Endothelial cell of umbilical vein (primary cell): ENCODE data around the gene MAPT. TPM values are rescaled to one million over a fixed set of nuclear protein-coding genes. Genes with fewer than 3 reads are reported as not detected.

Experiments
- BruUV-seq: library from RNA; stranded (reverse); fragments of 400-500 nt; replicated peaks from 2 replicates; lab custom pipeline; 2021; lab: Mats Ljungman, UMichigan
- CTCF ChIA-PET: fragments of 300-600, 350-600 bp; sonication (Branson Sonifier 250); formaldehyde crosslinking; loops from one replicate; lab custom pipeline; 2021; ENCODE audit warnings: antibody characterized with exemption, inconsistent platforms; lab: Charles Lee
- POLR2A ChIA-PET: fragments of 300-600, 350-600 bp; sonication (Branson Sonifier 250); formaldehyde crosslinking; loops from one replicate; lab custom pipeline; 2021; ENCODE audit warnings: antibody characterized with exemption, inconsistent platforms; lab: Charles Lee
- DNase-seq: peaks from one replicate; pipeline ENCODE4 v3.0.0-alpha.2; 2011; ENCODE audit warnings: low read depth, low spot score
- FAIRE-seq: peaks from 2 replicates; lab custom pipeline; 2011; peaks lifted over from hg19 to GRCh38; lab: Jason Lieb, UNC
- H2AFZ ChIP-seq: 2 replicates; pipeline ENCODE4 v1.6.0; 2012; ENCODE audit warnings: low read depth, low read length, control low read depth, inconsistent platforms
- H3K27ac ChIP-seq: 2 replicates; pipeline ENCODE4 v1.5.1; 2011; ENCODE audit warnings: low read depth, mild to moderate bottlenecking, control low read depth, low read length, moderate library complexity; ENCODE audit not compliant: insufficient read depth
- H3K27me3 ChIP-seq, 2 experiments: 2 replicates each; pipeline versions ENCODE4 v1.6.0 to v1.6.1; 2011; ENCODE audit warnings: low read length in 2 of 2, mixed read lengths in 1 of 2; ENCODE audit not compliant: control insufficient read depth in 2 of 2, insufficient read depth in 2 of 2
- H3K36me3 ChIP-seq, 2 experiments: 2 replicates in 1 of 2; 3 replicates in 1 of 2; pipeline ENCODE4 v1.5.1; 2011; ENCODE audit warnings: low read length in 2 of 2, mild to moderate bottlenecking in 1 of 2, moderate library complexity in 1 of 2; ENCODE audit not compliant: control insufficient read depth in 2 of 2, insufficient read depth in 2 of 2; ENCODE audit errors: extremely low read depth in 1 of 2
- H3K4me1 ChIP-seq: 3 replicates; pipeline ENCODE4 v1.5.1; 2011; ENCODE audit warnings: mild to moderate bottlenecking, low read length; ENCODE audit not compliant: control insufficient read depth, insufficient read depth; ENCODE audit errors: extremely low read depth
- H3K4me2 ChIP-seq: 2 replicates; pipeline ENCODE4 v1.6.1; 2011; ENCODE audit warnings: low read length, control low read depth, mixed read lengths; ENCODE audit not compliant: insufficient read depth
- H3K4me3 ChIP-seq, 3 experiments: fragments of 200-600 bp in 1 of 3; sonication (generic), shearing (Covaris generic) in 1 of 3; replicated peaks in 1 of 3; 2 replicates each; pipeline ENCODE4 v1.5.1; 2011 to 2016; ENCODE audit warnings: control low read depth in 3 of 3, low read length in 3 of 3, mild to moderate bottlenecking in 2 of 3, inconsistent platforms in 1 of 3, low read depth in 1 of 3, moderate library complexity in 1 of 3; ENCODE audit not compliant: insufficient read depth in 1 of 3
- H3K79me2 ChIP-seq: 2 replicates; pipeline ENCODE4 v1.6.0; 2012; ENCODE audit warnings: low read length, inconsistent platforms; ENCODE audit not compliant: control insufficient read depth, insufficient read depth
- H3K9ac ChIP-seq: replicated peaks from 2 replicates; pipeline ENCODE3; 2011; ENCODE audit warnings: low read length, control low read depth; ENCODE audit not compliant: insufficient read depth; ENCODE audit errors: extremely low read depth
- H3K9me1 ChIP-seq: replicated peaks from 3 replicates; pipeline ENCODE4 v1.6.0; 2011; ENCODE audit warnings: mild to moderate bottlenecking, low read length; ENCODE audit not compliant: control insufficient read depth, insufficient read depth; ENCODE audit errors: extremely low read depth
- H3K9me3 ChIP-seq: replicated peaks from 2 replicates; pipeline ENCODE4 v1.5.1; 2012; ENCODE audit warnings: low read length, inconsistent platforms; ENCODE audit not compliant: control insufficient read depth, insufficient read depth
- H4K20me1 ChIP-seq: replicated peaks from 2 replicates; pipeline ENCODE3; 2011; ENCODE audit warnings: mild to moderate bottlenecking, low read length; ENCODE audit not compliant: control insufficient read depth, insufficient read depth; ENCODE audit errors: extremely low read depth
- CTCF ChIP-seq, 2 donors: IDR thresholded peaks; 1 replicate in 1 of 2; 2 replicates in 1 of 2; pipeline ENCODE4 v1.5.1; 2011; ENCODE audit warnings: low read length in 2 of 2, mild to moderate bottlenecking in 2 of 2, moderate library complexity in 2 of 2, control low read depth in 1 of 2, inconsistent platforms in 1 of 2, low read depth in 1 of 2; ENCODE audit not compliant: insufficient read depth in 1 of 2; ENCODE audit errors: extremely low read depth in 1 of 2
- EZH2 ChIP-seq: IDR thresholded peaks from 2 replicates; pipeline ENCODE4 v1.6.1; 2012; ENCODE audit warnings: borderline replicate concordance, low read depth, mild to moderate bottlenecking, moderate library complexity, low read length, inconsistent platforms; ENCODE audit not compliant: severe bottlenecking
- FOS ChIP-seq: IDR thresholded peaks from 2 replicates; pipeline ENCODE4 v1.6.1; 2011; ENCODE audit warnings: mild to moderate bottlenecking, low read length, moderate library complexity, borderline replicate concordance; ENCODE audit not compliant: insufficient read depth
- GATA2 ChIP-seq: IDR thresholded peaks from 2 replicates; pipeline ENCODE4 v1.7.0; 2011; ENCODE audit warnings: low read depth, mild to moderate bottlenecking, moderate library complexity, mixed read lengths, low read length; ENCODE audit not compliant: insufficient read length, insufficient read depth
- JUN ChIP-seq: IDR thresholded peaks from 2 replicates; pipeline ENCODE4 v1.6.1; 2011; ENCODE audit warnings: borderline replicate concordance, low read depth; ENCODE audit not compliant: insufficient read length, insufficient read depth
- MAX ChIP-seq: IDR thresholded peaks from 2 replicates; pipeline ENCODE4 v1.6.1; 2011; ENCODE audit not compliant: insufficient read depth, insufficient read length
- MYC ChIP-seq: IDR thresholded peaks from one replicate; pipeline ENCODE4 v1.6.1; 2011; ENCODE audit warnings: mild to moderate bottlenecking, low read depth, low read length
- POLR2A ChIP-seq: IDR thresholded peaks from 2 replicates; pipeline ENCODE4 v1.6.1; 2012; ENCODE audit warnings: low read depth, mild to moderate bottlenecking, control low read depth, low read length
- POLR2AphosphoS5 ChIP-seq: IDR thresholded peaks from 2 replicates; pipeline ENCODE4 v1.6.1; 2012; ENCODE audit warnings: low read depth, mild to moderate bottlenecking, control low read depth, low read length, moderate library complexity; ENCODE audit not compliant: insufficient read depth
- dilution Hi-C: fragments of 300-500 bp; cut with MboI; formaldehyde crosslinking; loops from one replicate; pipeline ENCODE4 v1.15.0; 2019; ENCODE audit warnings: low sequenced_read_pairs; ENCODE audit not compliant: extremely low pct_ligation_motif_present
- intact Hi-C: fragments of 100-400 bp; cut with micrococcal nuclease; formaldehyde crosslinking; loops from one replicate; pipeline ENCODE4 v1.10.0; 2022
- polyA plus RNA-seq, 4 experiments: library from polyadenylated mRNA; depleted of rRNA in 3 of 4; stranded (reverse) in 3 of 4; unstranded in 1 of 4; fragments of >200 nt; gene quantifications; 2 replicates each; pipeline versions ENCODE4 v1.2.1 to v1.2.3, GENCODE V29; 2011 to 2012; ENCODE audit warnings: missing spikeins in 1 of 4
- total RNA-seq: library from RNA; stranded (reverse); gene quantifications from 2 replicates; pipeline ENCODE4 v1.2.3, GENCODE V29; 2021

Gene MAPT
- total and polyA plus RNA-seq, 2 donors (not counting 3 experiments of a cell fraction or from before 2014, with no cell fraction given), result 0.04 to 0.51 TPM

GRCh38 chr17:46059486-46059885 lies 165.1 kb downstream of the MAPT start:
- CTCF ChIA-PET, result interaction anchor here (1.0 to 4.9 kb wide), 6 partner anchors 15 to 151 kb away, joined by 3 to 98 read pairs (median 6); partner anchors contain the start of gene KANSL1
- POLR2A ChIA-PET, result no interaction called here

More at GRCh38 chr17:46059486-46059885, 165.1 kb downstream of the MAPT start:
- Histone ChIP-seq H3K79me2 (peaks cover 14% of the 10 kb centered on the region), H3K27ac (no peak overlapping the region), H3K9me3 (no peaks in the 10 kb centered on the region), H3K9me1 (no peaks in the 10 kb centered on the region), H3K4me2 (no peak overlapping the region), H3K27me3 (no peaks in the 10 kb centered on the region), H4K20me1 (no peaks in the 10 kb centered on the region), H3K4me1 (peaks cover 22% of the 10 kb centered on the region), H3K4me3 (no peak overlapping the region), H2AFZ (no peak overlapping the region), H3K9ac (no peak overlapping the region), H3K36me3 (peaks cover 2 to 4% of the 10 kb centered on the region in 2 experiments)
- no peak for FAIRE-seq
- TF ChIP-seq GATA2 (no peak), CTCF (IDR thresholded peaks at IDR 0.05; ENCODE audit: extremely low read depth in 1 of 2, insufficient read depth in 1 of 2, low read depth in 1 of 2, low read length in 2 of 2) (no peak), EZH2 (no peak), JUN (no peak), POLR2A (no peak), FOS (no peak), MAX (no peak), POLR2AphosphoS5 (no peak), MYC (no peak)
- DNase-seq, result no peak
- BruUV-seq, result no TSS peak
- dilution Hi-C loops (no loop called here), intact Hi-C loops (loop anchor here (5.0 kb wide), 1 partner anchor 48 kb away; no protein-coding TSS in a partner anchor)
